Activated CD8-positive, alpha-beta T cell treated with anti-CD3 and anti-CD28 coated beads for 36 hours (primary cell): ENCODE measurements around the gene EDC4. TPM values are rescaled to one million over a fixed set of nuclear protein-coding genes. Genes with fewer than 3 reads are reported as not detected.

Experiments used
- ATAC-seq: fragments of 200-7000 bp; cut with Tn5 transposase; one replicate; pipeline ENCODE4 v1.10.0; 2021; ENCODE audit warnings: mild to moderate bottlenecking, moderate library complexity
- CTCF ChIA-PET: fragments of 350-600 bp; sonication (Branson Sonifier 250); formaldehyde crosslinking; loops from one replicate; lab custom pipeline; 2021; ENCODE audit warnings: antibody characterized with exemption; lab: Charles Lee
- POLR2A ChIA-PET: fragments of 350-600 bp; sonication (Branson Sonifier 250); formaldehyde crosslinking; loops from one replicate; lab custom pipeline; 2021; ENCODE audit warnings: antibody characterized with exemption; lab: Charles Lee
- DNase-seq: peaks from one replicate; pipeline ENCODE4 v3.0.0-alpha.2; 2020
- H3K27ac Mint-ChIP-seq: one replicate; pipeline ENCODE4 v1.8.0; 2021; ENCODE audit warnings: mild to moderate bottlenecking, mixed read lengths
- H3K27me3 Mint-ChIP-seq: one replicate; pipeline ENCODE4 v1.8.0; 2021; ENCODE audit warnings: mixed read lengths
- H3K36me3 Mint-ChIP-seq: one replicate; pipeline ENCODE4 v1.8.0; 2021; ENCODE audit warnings: low read depth, mixed read lengths
- H3K4me1 Mint-ChIP-seq: one replicate; pipeline ENCODE4 v1.8.0; 2021; ENCODE audit warnings: low read depth, mixed read lengths
- H3K4me3 Mint-ChIP-seq: one replicate; pipeline ENCODE4 v1.8.0; 2021; ENCODE audit warnings: mild to moderate bottlenecking, moderate library complexity, mixed read lengths
- H3K9me3 Mint-ChIP-seq: one replicate; pipeline ENCODE4 v1.8.0; 2021; ENCODE audit warnings: mixed read lengths
- CTCF ChIP-seq: fragments of 200-600 bp; IDR thresholded peaks from one replicate; pipeline ENCODE4 v1.8.0; 2022; ENCODE audit warnings: antibody characterized with exemption, mild to moderate bottlenecking
- intact Hi-C: fragments of 100-400 bp; cut with micrococcal nuclease; formaldehyde crosslinking; loops from one replicate; pipeline ENCODE4 v1.10.0; 2022
- total RNA-seq, 2 experiments: library from RNA; stranded (reverse); gene quantifications; one replicate each; pipeline ENCODE4 v1.2.3, GENCODE V29; 2021

Gene EDC4
- total RNA-seq, 2 experiments from 2014 or later, result 78.7 to 90.9 TPM

- Mint-ChIP-seq H3K27ac (peak overlapping the region; percentile 93), H3K4me3 (peak overlapping the region; percentile 82), H3K27me3 (no peaks in the 10 kb centered on the region), H3K4me1 (peaks cover 27% of the 10 kb centered on the region), H3K36me3 (peaks cover 21% of the 10 kb centered on the region), H3K9me3 (no peaks in the 10 kb centered on the region)
- TF ChIP-seq CTCF, result no peak
- POLR2A ChIA-PET, result interaction anchor here (0.6 to 2.4 kb wide), 15 partner anchors 11 to 108 kb away, joined by 3 to 12 read pairs (median 4); partner anchors contain the start of genes CENPT, NRN1L, NUTF2 and PSKH1
- DNase-seq (peak; percentile 37), ATAC-seq (peak; percentile 15)
- CTCF ChIA-PET, result interaction anchor here (0.7 to 3.0 kb wide), 5 partner anchors 10 to 167 kb away, joined by 3 to 33 read pairs (median 3); partner anchors contain the start of gene NRN1L
- intact Hi-C loops, result no loop called here
These were observed 851 bp downstream of the EDC4 start for GRCh38 chr16:67873435-67874370.

GRCh38 chr16:67874372-67874771 lies 1.5 kb downstream of the EDC4 start:
- no peak for TF ChIP-seq CTCF
- Mint-ChIP-seq H3K27me3 (no peaks in the 10 kb centered on the region), H3K9me3 (no peaks in the 10 kb centered on the region), H3K36me3 (peaks cover 25% of the 10 kb centered on the region), H3K4me1 (peaks cover 27% of the 10 kb centered on the region), H3K27ac (peak overlapping the region; percentile 93), H3K4me3 (peak overlapping the region; percentile 82)
- intact Hi-C loops, result no loop called here
- POLR2A ChIA-PET, result interaction anchor here (0.6 to 2.4 kb wide), 6 partner anchors 14 to 109 kb away, joined by 3 to 12 read pairs (median 4); partner anchors contain the start of genes CENPT, NUTF2 and PSKH1
- no peak for DNase-seq
- CTCF ChIA-PET, result interaction anchor here (1.4 to 3.0 kb wide), 2 partner anchors 9 to 58 kb away, joined by 10 to 33 read pairs; partner anchors contain the start of gene NRN1L
- no peak for ATAC-seq

- ATAC-seq, result no peak
- no peak overlapping the region for H3K4me3 Mint-ChIP-seq
- DNase-seq, result no peak
- ChIA-PET CTCF (interaction anchor here (1.5 kb wide), 2 partner anchors 9 to 61 kb away, joined by 5 to 7 read pairs; no protein-coding TSS in a partner anchor), POLR2A (interaction anchor here (1.3 kb wide), 1 partner anchor 11 kb away, joined by 3 read pairs; no protein-coding TSS in a partner anchor)
- no peaks in the 10 kb centered on the region for H3K9me3 Mint-ChIP-seq
- peaks cover 27% of the 10 kb centered on the region for H3K4me1 Mint-ChIP-seq
- intact Hi-C loops, result no loop called here
- TF ChIP-seq CTCF, result no peak
- H3K27me3 Mint-ChIP-seq, result no peaks in the 10 kb centered on the region
- no peak overlapping the region for H3K27ac Mint-ChIP-seq
- H3K36me3 Mint-ChIP-seq, result peaks cover 33% of the 10 kb centered on the region
These were observed 4.2 kb downstream of the EDC4 start for GRCh38 chr16:67877064-67877463.

- POLR2A ChIA-PET, result interaction anchor here (1.3 to 2.7 kb wide), 2 partner anchors 10 to 57 kb away, joined by 3 to 11 read pairs; partner anchors contain the start of gene PSMB10
- Mint-ChIP-seq H3K36me3 (peaks cover 33% of the 10 kb centered on the region), H3K4me1 (peaks cover 22% of the 10 kb centered on the region), H3K9me3 (no peaks in the 10 kb centered on the region), H3K27me3 (no peaks in the 10 kb centered on the region), H3K4me3 (no peak overlapping the region), H3K27ac (no peak overlapping the region)
- no peak for TF ChIP-seq CTCF
- DNase-seq (no peak), ATAC-seq (no peak)
- intact Hi-C loops, result no loop called here
- CTCF ChIA-PET, result interaction anchor here (1.5 to 1.9 kb wide), 2 partner anchors 51 to 62 kb away, joined by 3 to 6 read pairs; no protein-coding TSS in a partner anchor
These were observed 5.4 kb downstream of the EDC4 start for GRCh38 chr16:67878232-67878631.
